OCI-LY7 (cell line): ENCODE results near the gene SEC14L1. TPM values are rescaled to one million over a fixed set of nuclear protein-coding genes. Genes with fewer than 3 reads are reported as not detected.

Experiments
- BruUV-seq: library from RNA; stranded (reverse); fragments of 400-500 nt; replicated peaks from 2 replicates; lab custom pipeline; 2021; lab: Mats Ljungman, UMichigan
- CTCF ChIA-PET: fragments of 300-600 bp; sonication (Branson Sonifier 250); formaldehyde crosslinking; loops from one replicate; lab custom pipeline; 2022; ENCODE audit warnings: antibody characterized with exemption; ENCODE audit not compliant: unreplicated experiment; lab: Charles Lee
- POLR2A ChIA-PET: fragments of 300-600 bp; sonication (Branson Sonifier 250); formaldehyde crosslinking; loops from one replicate; lab custom pipeline; 2022; ENCODE audit warnings: antibody characterized with exemption; lab: Charles Lee
- DNase-seq: peaks from one replicate; pipeline ENCODE4 v3.0.0-alpha.2; 2015; ENCODE audit warnings: low spot score
- H2AFZ ChIP-seq: fragments of 200-600 bp; sonication (generic), shearing (Covaris generic); 2 replicates; pipeline ENCODE4 v1.6.1; 2014; ENCODE audit warnings: mild to moderate bottlenecking, antibody characterized with exemption, low read length, moderate library complexity
- H3K27ac ChIP-seq: fragments of 200-600 bp; sonication (generic); 2 replicates; pipeline ENCODE4 v1.5.1; 2014; ENCODE audit warnings: mixed run types, low read depth, mild to moderate bottlenecking, moderate library complexity, low read length, inconsistent platforms; ENCODE audit not compliant: poor library complexity, severe bottlenecking
- H3K36me3 ChIP-seq: fragments of 200-600 bp; sonication (generic); 2 replicates; pipeline ENCODE4 v1.6.1; 2014; ENCODE audit warnings: mild to moderate bottlenecking, antibody characterized with exemption, low read length, moderate library complexity, mixed read lengths; ENCODE audit not compliant: insufficient read depth
- H3K4me1 ChIP-seq: fragments of 200-600 bp; sonication (generic); 2 replicates; pipeline ENCODE4 v1.5.1; 2014; ENCODE audit warnings: mild to moderate bottlenecking, low read length; ENCODE audit not compliant: insufficient read depth, poor library complexity, severe bottlenecking
- H3K4me2 ChIP-seq: fragments of 200-600 bp; sonication (generic); 2 replicates; pipeline ENCODE4 v1.6.1; 2014; ENCODE audit warnings: mild to moderate bottlenecking, low read length
- H3K4me3 ChIP-seq: fragments of 200-600 bp; sonication (generic); 2 replicates; pipeline ENCODE4 v1.5.1; 2014; ENCODE audit warnings: mild to moderate bottlenecking, low read depth, low read length; ENCODE audit not compliant: poor library complexity, severe bottlenecking
- H3K79me2 ChIP-seq: fragments of 200-600 bp; sonication (generic); 2 replicates; pipeline ENCODE4 v1.6.1; 2016; ENCODE audit warnings: low read depth, mild to moderate bottlenecking, low read length, moderate library complexity, mixed read lengths; ENCODE audit not compliant: insufficient read depth
- H3K9me2 ChIP-seq: fragments of 200-600 bp; sonication (generic); 2 replicates; pipeline ENCODE4 v1.6.1; 2016; ENCODE audit warnings: mild to moderate bottlenecking, low read length, mixed read lengths; ENCODE audit not compliant: insufficient read depth
- H3K9me3 ChIP-seq: fragments of 200-600 bp; sonication (generic); 2 replicates; pipeline ENCODE4 v1.6.1; 2014; ENCODE audit warnings: mild to moderate bottlenecking, mixed run types, low read length, mixed read lengths
- H4K20me1 ChIP-seq: fragments of 200-600 bp; sonication (generic); 2 replicates; pipeline ENCODE4 v1.6.1; 2014; ENCODE audit warnings: mild to moderate bottlenecking, antibody characterized with exemption, low read length, moderate library complexity, mixed read lengths; ENCODE audit not compliant: insufficient read depth
- CTCF ChIP-seq: fragments of 200-600 bp; sonication (generic); conservative IDR thresholded peaks from 2 replicates; pipeline ENCODE4 v1.5.1; 2014; ENCODE audit warnings: mild to moderate bottlenecking, antibody characterized with exemption, low read length, moderate library complexity, mixed read lengths
- EZH2phosphoT487 ChIP-seq: fragments of 200-600 bp; sonication (generic); IDR thresholded peaks from 2 replicates; pipeline ENCODE4 v1.6.1; 2018; ENCODE audit warnings: low read depth, borderline replicate concordance, mild to moderate bottlenecking, mixed run types, antibody characterized with exemption, low read length, moderate library complexity, mixed read lengths
- intact Hi-C: fragments of 100-400 bp; cut with micrococcal nuclease; formaldehyde crosslinking; loops from one replicate; pipeline ENCODE4 v1.10.0; 2022; ENCODE audit not compliant: unreplicated experiment
- total RNA-seq, 2 experiments: library from RNA; depleted of rRNA in 1 of 2; stranded (reverse); fragments of >200 nt in 1 of 2; shearing (Covaris generic) in 1 of 2; gene quantifications; 2 replicates each; pipeline ENCODE4 v1.2.3, GENCODE V29; 2014 to 2022

Gene SEC14L1
- total RNA-seq, 2 experiments from 2014 or later: 137 to 227 TPM

DNA sequence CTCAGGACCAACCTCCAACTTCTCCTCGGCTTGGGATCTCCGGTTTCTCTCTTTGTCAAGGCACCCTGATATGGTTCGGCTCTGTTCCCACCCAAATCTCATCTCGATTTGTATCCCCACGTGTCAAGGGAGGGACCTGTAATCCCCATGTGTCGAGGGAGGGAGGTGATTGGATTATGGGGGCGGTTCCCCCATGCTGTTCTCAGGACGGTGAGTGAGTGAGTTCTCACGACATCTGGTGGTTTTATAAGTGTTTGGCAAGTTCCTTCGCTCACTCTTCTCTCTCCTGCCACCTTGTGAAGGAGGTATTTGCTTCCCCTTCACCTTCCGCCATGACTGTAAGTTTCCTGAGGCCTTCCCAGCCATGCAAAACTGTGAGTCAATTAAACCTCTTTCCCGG is 117.9 kb downstream of the SEC14L1 start:
- Histone ChIP-seq H3K4me3 (no peak overlapping the region), H2AFZ (no peak overlapping the region), H3K9me2 (no peaks in the 10 kb centered on the region), H4K20me1 (no peaks in the 10 kb centered on the region), H3K27ac (no peak overlapping the region), H3K4me2 (no peak overlapping the region), H3K4me1 (peaks cover 1% of the 10 kb centered on the region), H3K9me3 (no peaks in the 10 kb centered on the region), H3K79me2 (no peaks in the 10 kb centered on the region), H3K36me3 (no peaks in the 10 kb centered on the region)
- ChIA-PET CTCF (no interaction called here), POLR2A (interaction anchor here (0.6 kb wide), 1 partner anchor 175 kb away, joined by 3 read pairs; no protein-coding TSS in a partner anchor)
- no TSS peak for BruUV-seq
- no peak for DNase-seq
- TF ChIP-seq EZH2phosphoT487 (no peak), CTCF (no peak)
- intact Hi-C loops: no loop called here

GRCh38 chr17:77264617-77265230 is 124.0 kb downstream of the SEC14L1 start:
- Histone ChIP-seq H3K9me3 (no peaks in the 10 kb centered on the region), H2AFZ (no peak overlapping the region), H3K27ac (no peak overlapping the region), H3K79me2 (no peaks in the 10 kb centered on the region), H4K20me1 (no peaks in the 10 kb centered on the region), H3K4me2 (no peak overlapping the region), H3K36me3 (no peaks in the 10 kb centered on the region), H3K9me2 (no peaks in the 10 kb centered on the region), H3K4me3 (no peak overlapping the region), H3K4me1 (no peaks in the 10 kb centered on the region)
- no peak for TF ChIP-seq CTCF
- no peak for TF ChIP-seq EZH2phosphoT487
- ChIA-PET CTCF (no interaction called here), POLR2A (no interaction called here)
- BruUV-seq: no TSS peak
- DNase-seq: no peak
- intact Hi-C loops: no loop called here

GRCh38 chr17:77266213-77266612 is 125.4 kb downstream of the SEC14L1 start:
- no peak overlapping the region for H3K27ac ChIP-seq
- H3K4me3 ChIP-seq: no peak overlapping the region
- no peaks in the 10 kb centered on the region for H3K9me2 ChIP-seq
- H3K4me1 ChIP-seq: no peaks in the 10 kb centered on the region
- BruUV-seq: no TSS peak
- TF ChIP-seq CTCF (no peak), EZH2phosphoT487 (no peak)
- intact Hi-C loops: no loop called here
- H4K20me1 ChIP-seq: no peaks in the 10 kb centered on the region
- H3K36me3 ChIP-seq: no peaks in the 10 kb centered on the region
- CTCF ChIA-PET: interaction anchor here (0.7 kb wide), 1 partner anchor 100 kb away, joined by 3 read pairs; no protein-coding TSS in a partner anchor
- H3K9me3 ChIP-seq: no peaks in the 10 kb centered on the region
- H2AFZ ChIP-seq: no peak overlapping the region
- H3K79me2 ChIP-seq: no peaks in the 10 kb centered on the region
- POLR2A ChIA-PET: interaction anchor here (0.6 to 1.1 kb wide), 3 partner anchors 58 to 523 kb away, joined by 3 to 4 read pairs (median 3); no protein-coding TSS in a partner anchor
- DNase-seq: no peak
- H3K4me2 ChIP-seq: no peak overlapping the region
